Measurements from ENCODE around the gene TBX5. TPM values are rescaled to one million over a fixed set of nuclear protein-coding genes. Genes with fewer than 3 reads are reported as not detected.

The TBX5 gene
- total RNA-seq, 4 donors from 2014 or later = 8.6 to 38.8 (median 28.0) TPM

DNA sequence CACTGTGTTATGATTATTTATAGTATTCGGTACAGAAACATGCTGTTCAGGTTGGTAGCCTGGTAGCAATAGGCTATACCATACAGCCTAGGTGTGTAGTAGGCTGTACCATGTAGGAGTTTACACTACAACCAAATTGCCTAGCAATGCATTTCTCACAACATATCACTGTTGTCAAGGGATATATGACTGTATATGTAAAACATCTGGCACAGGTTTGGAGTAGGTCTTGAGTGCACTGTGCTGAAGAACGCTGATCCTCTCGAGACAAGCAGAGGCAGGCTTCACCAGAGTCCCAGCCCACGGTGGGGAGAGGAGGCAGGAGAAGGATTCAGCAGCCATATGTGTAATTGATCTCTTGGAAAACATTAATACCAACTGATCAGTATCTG is 15.0 kb upstream of the TBX5 start:
- no peaks in the 10 kb centered on the region for H3K27me3 ChIP-seq
- no peak overlapping the region for H3K27ac ChIP-seq
- WGBS, 2 donors (ENCODE audit: low coverage in 1 of 2) = 50 to 54% methylated on average over 1 to 4 of the region's 4 CpGs
- peaks cover 0 to 9% (median 0%) of the 10 kb centered on the region in 3 donors for H3K4me1 ChIP-seq
- no peak for ATAC-seq
- H3K9me3 ChIP-seq = no peaks in the 10 kb centered on the region
- TF ChIP-seq POLR2A (IDR thresholded peaks at IDR 0.05) = no peak
- no peak for TF ChIP-seq POLR2AphosphoS5 (IDR thresholded peaks at IDR 0.05)
- TF ChIP-seq, protein P1, sequence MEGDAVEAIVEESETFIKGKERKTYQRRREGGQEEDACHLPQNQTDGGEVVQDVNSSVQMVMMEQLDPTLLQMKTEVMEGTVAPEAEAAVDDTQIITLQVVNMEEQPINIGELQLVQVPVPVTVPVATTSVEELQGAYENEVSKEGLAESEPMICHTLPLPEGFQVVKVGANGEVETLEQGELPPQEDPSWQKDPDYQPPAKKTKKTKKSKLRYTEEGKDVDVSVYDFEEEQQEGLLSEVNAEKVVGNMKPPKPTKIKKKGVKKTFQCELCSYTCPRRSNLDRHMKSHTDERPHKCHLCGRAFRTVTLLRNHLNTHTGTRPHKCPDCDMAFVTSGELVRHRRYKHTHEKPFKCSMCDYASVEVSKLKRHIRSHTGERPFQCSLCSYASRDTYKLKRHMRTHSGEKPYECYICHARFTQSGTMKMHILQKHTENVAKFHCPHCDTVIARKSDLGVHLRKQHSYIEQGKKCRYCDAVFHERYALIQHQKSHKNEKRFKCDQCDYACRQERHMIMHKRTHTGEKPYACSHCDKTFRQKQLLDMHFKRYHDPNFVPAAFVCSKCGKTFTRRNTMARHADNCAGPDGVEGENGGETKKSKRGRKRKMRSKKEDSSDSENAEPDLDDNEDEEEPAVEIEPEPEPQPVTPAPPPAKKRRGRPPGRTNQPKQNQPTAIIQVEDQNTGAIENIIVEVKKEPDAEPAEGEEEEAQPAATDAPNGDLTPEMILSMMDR (IDR thresholded peaks at IDR 0.05) = no peak
- no peak for TF ChIP-seq EP300 (IDR thresholded peaks at IDR 0.05)
- H3K36me3 ChIP-seq = no peaks in the 10 kb centered on the region
- no peak overlapping the region for H3K4me3 ChIP-seq

DNA sequence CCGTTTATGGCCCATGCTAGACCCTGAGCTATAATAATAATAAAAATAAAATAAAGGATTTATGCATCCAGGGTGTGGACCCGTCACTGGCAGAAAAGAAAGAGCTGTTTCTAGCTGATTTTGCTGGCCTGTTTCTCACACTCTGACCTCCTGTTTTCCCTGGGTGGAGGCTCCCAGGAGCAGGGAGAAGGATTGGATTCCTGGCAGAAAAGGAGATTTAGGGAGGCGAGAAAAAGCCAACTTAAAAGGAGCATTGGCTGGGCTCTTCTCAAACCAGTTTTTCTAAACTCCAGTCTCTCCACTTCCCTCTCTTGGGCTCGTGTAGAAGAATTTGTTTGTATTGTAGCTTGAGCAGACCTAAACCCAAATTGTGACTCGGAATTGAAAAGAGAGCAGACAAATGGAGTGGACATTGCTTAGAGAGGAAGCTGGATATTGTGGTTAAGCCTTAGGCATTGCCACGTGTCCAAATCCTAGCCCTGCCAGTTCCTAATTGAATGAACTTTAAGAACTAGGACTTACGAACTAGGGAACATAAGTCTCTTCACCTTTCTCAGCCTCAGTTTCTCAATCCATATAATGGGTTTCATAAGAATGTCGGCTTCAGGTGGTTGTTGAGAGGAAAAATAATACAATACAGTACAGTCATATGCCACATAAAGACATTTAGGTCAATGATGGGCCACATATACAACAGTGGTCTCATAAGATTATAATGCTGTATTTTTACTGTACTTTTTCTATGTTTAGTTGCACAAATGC is 14.4 kb upstream of the TBX5 start:
- WGBS, 2 donors (ENCODE audit: low coverage in 1 of 2) = 45 to 50% methylated on average over 7 to 8 of the region's 8 CpGs
- no peak overlapping the region for H3K4me3 ChIP-seq
- no peak overlapping the region for H3K27ac ChIP-seq
- peaks cover 0 to 14% (median 0%) of the 10 kb centered on the region in 3 donors for H3K4me1 ChIP-seq
- TF ChIP-seq, protein P1 (IDR thresholded peaks at IDR 0.05) = no peak
- TF ChIP-seq POLR2A (IDR thresholded peaks at IDR 0.05) (no peak), POLR2AphosphoS5 (IDR thresholded peaks at IDR 0.05) (no peak), EP300 (IDR thresholded peaks at IDR 0.05) (no peak)
- no peaks in the 10 kb centered on the region for H3K9me3 ChIP-seq
- peaks cover 3% of the 10 kb centered on the region for H3K27me3 ChIP-seq
- no peaks in the 10 kb centered on the region for H3K36me3 ChIP-seq
- ATAC-seq = no peak

DNA sequence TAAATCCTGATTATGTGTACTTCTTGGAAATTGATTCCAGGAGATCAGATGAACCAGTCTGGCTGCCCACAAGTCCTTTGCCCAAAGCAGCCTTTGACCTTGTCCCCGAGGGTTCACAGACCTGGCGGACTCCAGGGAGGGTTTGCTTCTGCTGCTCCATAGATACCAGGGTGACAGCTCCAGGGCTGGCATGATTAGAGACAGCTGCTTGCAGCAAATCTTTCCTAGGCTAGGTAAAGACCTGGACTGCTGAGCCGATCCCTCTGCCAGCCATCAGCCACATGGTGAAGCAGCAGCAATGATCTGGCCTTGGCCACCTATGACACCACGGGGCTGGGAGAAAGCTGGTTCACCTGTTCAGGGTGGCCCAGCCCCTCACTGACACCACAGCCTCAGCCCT is 10.1 kb upstream of the TBX5 start:
- ATAC-seq = no peak
- WGBS, 2 donors (ENCODE audit: low coverage in 1 of 2) = no CpG with 5 or more reads among the region's 4 CpGs
- Histone ChIP-seq H3K4me1 (peaks cover 0 to 57% (median 0%) of the 10 kb centered on the region in 3 donors), H3K4me3 (no peak overlapping the region), H3K27me3 (peaks cover 18% of the 10 kb centered on the region), H3K27ac (no peak overlapping the region), H3K9me3 (no peaks in the 10 kb centered on the region), H3K36me3 (no peaks in the 10 kb centered on the region)
- TF ChIP-seq EP300 (IDR thresholded peaks at IDR 0.05) (no peak), POLR2AphosphoS5 (IDR thresholded peaks at IDR 0.05) (no peak), POLR2A (IDR thresholded peaks at IDR 0.05) (no peak)
- TF ChIP-seq, protein P1 (IDR thresholded peaks at IDR 0.05) = no peak

DNA sequence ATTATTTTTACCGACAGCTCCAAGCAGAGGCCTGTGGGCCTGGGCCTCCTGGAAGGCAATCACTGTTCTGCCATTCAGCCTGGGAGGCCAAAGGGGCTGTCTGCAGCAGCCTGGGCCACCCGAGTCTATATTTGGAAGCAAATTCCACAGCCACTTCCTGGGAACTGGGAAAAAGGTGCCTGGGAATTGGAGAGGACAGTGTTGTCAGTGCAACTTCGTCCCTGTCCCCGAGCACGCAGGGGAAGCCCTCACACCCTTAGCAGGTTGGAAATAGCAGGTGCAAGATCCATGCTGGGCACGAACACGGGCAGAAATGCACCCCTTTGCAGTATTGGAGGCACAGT is 9.6 kb upstream of the TBX5 start:
- no peak overlapping the region for H3K4me3 ChIP-seq
- no peaks in the 10 kb centered on the region for H3K9me3 ChIP-seq
- WGBS, 2 donors (ENCODE audit: low coverage in 1 of 2) = 77% methylated on average over 5 of the region's 7 CpGs; no CpG with 5 or more reads in 1 of the 2 donors
- H3K27ac ChIP-seq = peak overlapping the region in 3 of 4 donors; percentile 91 to 94 (median 93)
- no peak for ATAC-seq
- H3K27me3 ChIP-seq = peaks cover 18% of the 10 kb centered on the region
- H3K4me1 ChIP-seq = peaks cover 0 to 61% (median 0%) of the 10 kb centered on the region in 3 donors
- TF ChIP-seq, protein P1 (IDR thresholded peaks at IDR 0.05) = no peak
- TF ChIP-seq POLR2AphosphoS5 (IDR thresholded peaks at IDR 0.05) = no peak
- TF ChIP-seq EP300 (IDR thresholded peaks at IDR 0.05) = no peak
- TF ChIP-seq POLR2A (IDR thresholded peaks at IDR 0.05) = no peak
- H3K36me3 ChIP-seq = no peaks in the 10 kb centered on the region
